ACHN (cell line): Measurements from ENCODE around the gene ABLIM3.
"Not testable (repeated sequence)": the region's sequence is repeated elsewhere in the genome, so short reads cannot be mapped to it uniquely, and the experiment has no call there.

ENCODE experiments used
- DNase-seq: peaks from one replicate; pipeline ENCODE4 v3.0.0-alpha.2; 2015
- in situ Hi-C: cut with HindIII; loops from 2 replicates; pipeline ENCODE4 v1.10.0; 2017; ENCODE audit warnings: low sequenced_read_pairs, low pct_ligation_motif_present, low pct_unique_long_range_greater_than_20kb

Gene ABLIM3

DNA sequence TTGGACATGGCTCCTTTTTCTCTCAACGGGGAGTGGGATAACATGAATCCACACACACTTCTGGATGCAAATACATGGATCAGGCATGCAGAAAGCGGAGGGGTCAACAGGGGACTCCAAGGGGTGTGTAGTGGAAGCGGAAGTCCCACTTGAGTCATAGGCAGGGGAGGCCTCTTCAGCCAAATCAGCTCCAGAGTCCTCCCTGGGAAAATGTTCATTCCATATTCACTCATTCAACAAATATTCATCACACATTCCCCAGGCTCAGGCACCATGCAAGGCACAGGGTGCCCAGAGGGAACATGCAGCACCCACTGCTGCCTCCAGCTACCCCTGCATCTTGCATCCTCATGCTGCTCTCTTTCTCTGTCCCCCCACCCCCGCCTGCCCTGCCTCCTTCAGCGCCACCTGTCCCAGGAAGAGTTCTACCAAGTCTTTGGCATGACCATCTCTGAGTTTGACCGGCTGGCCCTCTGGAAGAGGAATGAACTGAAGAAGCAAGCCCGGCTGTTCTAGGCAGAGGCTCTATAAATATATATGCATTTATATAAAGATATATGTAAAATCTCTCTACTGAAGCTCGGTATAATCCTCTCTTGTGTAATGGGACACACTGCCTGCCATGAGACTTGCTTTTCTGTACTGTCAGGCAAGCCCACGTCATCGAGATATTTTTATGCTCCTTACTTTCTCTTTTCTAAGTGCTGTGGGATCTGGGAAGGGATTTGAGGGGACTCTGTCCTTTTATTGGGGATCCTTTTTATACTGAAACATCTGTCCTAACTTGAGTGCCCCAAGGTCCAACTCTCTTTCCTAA, 116.8 kb downstream of the ABLIM3 start:
- in situ Hi-C loops, result loop anchor here (25.0 kb wide), 1 partner anchor 121 kb away; the partner anchor contains the start of gene ABLIM3
- peak; percentile 92 for DNase-seq

GRCh38 chr5:149260761-149261160, 119.5 kb downstream of the ABLIM3 start:
- in situ Hi-C loops, result loop anchor here (25.0 kb wide), 1 partner anchor 123 kb away; the partner anchor contains the start of gene ABLIM3
- DNase-seq, result no peak

DNA sequence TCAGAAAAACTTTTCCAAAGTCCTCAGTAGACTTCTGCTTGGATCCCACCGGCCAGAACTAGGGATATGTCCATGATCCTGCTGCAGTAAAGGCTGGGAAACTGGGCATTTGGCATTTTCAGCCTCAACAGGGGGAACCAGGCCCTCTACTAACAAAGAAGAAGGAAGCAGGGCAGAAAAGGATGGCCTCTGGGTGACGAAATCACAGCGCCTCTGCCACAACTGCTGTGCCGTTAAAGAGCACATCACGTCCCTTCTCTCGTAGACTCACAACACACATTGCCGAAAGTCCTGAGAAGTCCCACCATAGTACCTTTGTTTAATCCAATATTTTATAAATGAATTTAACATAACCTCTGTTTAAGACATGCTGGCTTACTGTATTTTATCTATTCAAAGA, 120.0 kb downstream of the ABLIM3 start:
- in situ Hi-C loops, result loop anchor here (25.0 kb wide), 1 partner anchor 124 kb away; the partner anchor contains the start of gene ABLIM3

DNA sequence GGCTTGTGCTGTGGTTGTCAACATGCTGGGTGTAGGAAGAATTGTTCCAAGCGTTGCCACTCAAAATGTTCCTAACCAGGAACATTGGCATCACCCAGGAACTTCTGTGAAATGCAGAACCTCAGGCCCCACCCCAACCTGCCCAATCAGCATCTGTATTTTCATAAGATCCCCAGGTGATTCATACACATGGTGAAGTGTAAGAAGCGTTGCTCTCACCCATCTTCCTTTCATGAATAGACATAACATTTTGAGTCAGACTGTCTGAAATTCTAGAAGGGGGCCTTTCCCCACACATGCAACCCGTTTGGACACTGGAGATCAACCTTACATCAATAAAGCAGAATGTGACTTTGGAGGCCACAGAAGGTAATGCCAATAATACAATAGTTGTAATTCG, 121.0 kb downstream of the ABLIM3 start:
- in situ Hi-C loops, result loop anchor here (25.0 kb wide), 1 partner anchor 125 kb away; the partner anchor contains the start of gene ABLIM3
- DNase-seq, result no peak

More for the DNA sequence above, 120.0 kb downstream of the ABLIM3 start:
- DNase-seq, result no peak

DNA sequence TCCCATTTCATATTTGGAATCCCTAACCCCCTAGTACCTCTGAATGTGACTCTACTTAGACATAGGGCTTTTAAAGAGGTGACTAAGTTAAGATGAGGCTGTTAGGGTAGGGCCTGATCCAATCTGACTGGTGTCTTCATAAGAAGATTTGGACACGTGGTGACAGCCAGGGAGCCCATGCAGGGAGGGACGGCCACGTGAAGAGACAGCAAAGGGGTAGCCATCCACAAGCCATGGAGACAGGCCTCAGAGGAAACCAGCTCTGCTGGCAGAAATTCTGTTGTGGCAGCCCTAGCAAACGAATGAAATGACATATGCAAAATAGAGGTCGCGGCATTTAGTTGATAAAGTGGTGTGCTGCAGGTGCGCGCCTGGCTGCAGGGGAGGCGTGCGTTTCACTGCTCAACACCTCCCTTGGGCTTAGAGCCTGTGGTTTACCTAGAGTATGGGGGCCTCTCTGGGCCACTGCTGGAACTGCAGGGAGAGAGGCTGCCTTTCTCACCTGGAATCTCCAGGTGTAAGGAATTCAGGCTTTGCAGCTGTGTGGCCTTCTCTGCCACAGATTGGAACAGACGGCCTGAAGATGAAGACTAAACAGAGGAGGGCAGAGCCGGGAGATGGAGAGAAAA, 123.3 kb downstream of the ABLIM3 start:
- DNase-seq, result peak; percentile 20
- in situ Hi-C loops, result loop anchor here (25.0 kb wide), 1 partner anchor 127 kb away; the partner anchor contains the start of gene ABLIM3

DNA sequence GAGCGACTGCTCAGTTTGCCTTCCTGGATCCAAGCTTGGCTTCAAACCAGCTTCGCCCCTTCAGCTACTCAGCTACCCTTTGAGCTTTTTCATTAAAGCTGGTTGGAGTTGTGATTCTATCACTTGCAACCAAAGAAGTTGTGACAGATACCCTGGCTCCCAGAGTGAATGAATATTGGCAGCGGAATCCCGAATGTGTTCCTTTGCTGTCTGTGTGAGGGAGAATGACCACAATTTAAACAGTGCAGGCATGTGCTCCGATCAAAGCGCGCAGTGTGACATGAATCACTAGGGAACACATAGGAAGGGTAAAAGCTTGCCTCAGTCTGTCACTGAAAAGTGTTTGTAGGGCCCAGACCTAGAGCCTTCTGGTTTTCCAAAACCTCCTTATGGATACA, 123.8 kb downstream of the ABLIM3 start:
- in situ Hi-C loops, result loop anchor here (25.0 kb wide), 1 partner anchor 128 kb away; the partner anchor contains the start of gene ABLIM3

DNA sequence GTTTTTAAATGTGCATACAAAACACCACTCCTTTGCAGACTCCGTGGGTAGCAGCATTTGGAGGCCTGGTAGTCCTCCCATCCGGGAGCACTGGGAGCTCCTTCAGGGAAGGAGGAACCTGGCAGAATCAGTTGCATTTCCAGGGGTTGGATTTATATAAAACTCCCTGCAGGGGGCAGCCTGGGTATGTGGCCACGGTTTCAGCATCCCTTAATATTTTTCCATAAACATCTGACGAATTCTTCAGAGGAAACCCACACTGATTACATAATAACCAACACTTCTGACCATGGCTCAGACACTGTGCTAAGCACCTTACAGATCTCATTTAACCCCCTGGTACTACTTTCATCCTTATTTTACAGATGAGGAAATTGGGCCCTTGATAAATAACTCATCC, 124.3 kb downstream of the ABLIM3 start:
- DNase-seq, result peak; percentile 37
- in situ Hi-C loops, result loop anchor here (25.0 kb wide), 1 partner anchor 128 kb away; the partner anchor contains the start of gene ABLIM3

More for the DNA sequence above, 123.8 kb downstream of the ABLIM3 start:
- no peak for DNase-seq

GRCh38 chr5:149267241-149267973, 126.1 kb downstream of the ABLIM3 start:
- in situ Hi-C loops, result loop anchor here (25.0 kb wide), 1 partner anchor 130 kb away; the partner anchor contains the start of gene ABLIM3
- DNase-seq, result no peak

GRCh38 chr5:149268928-149269557, 127.8 kb downstream of the ABLIM3 start:
- DNase-seq, result peak; percentile 68
- in situ Hi-C loops, result loop anchor here (25.0 kb wide), 1 partner anchor 132 kb away; the partner anchor contains the start of gene ABLIM3

GRCh38 chr5:149271195-149271715, 130.0 kb downstream of the ABLIM3 start:
- peak; percentile 51 for DNase-seq
- in situ Hi-C loops, result loop anchor here (25.0 kb wide), 1 partner anchor 134 kb away; the partner anchor contains the start of gene ABLIM3

DNA sequence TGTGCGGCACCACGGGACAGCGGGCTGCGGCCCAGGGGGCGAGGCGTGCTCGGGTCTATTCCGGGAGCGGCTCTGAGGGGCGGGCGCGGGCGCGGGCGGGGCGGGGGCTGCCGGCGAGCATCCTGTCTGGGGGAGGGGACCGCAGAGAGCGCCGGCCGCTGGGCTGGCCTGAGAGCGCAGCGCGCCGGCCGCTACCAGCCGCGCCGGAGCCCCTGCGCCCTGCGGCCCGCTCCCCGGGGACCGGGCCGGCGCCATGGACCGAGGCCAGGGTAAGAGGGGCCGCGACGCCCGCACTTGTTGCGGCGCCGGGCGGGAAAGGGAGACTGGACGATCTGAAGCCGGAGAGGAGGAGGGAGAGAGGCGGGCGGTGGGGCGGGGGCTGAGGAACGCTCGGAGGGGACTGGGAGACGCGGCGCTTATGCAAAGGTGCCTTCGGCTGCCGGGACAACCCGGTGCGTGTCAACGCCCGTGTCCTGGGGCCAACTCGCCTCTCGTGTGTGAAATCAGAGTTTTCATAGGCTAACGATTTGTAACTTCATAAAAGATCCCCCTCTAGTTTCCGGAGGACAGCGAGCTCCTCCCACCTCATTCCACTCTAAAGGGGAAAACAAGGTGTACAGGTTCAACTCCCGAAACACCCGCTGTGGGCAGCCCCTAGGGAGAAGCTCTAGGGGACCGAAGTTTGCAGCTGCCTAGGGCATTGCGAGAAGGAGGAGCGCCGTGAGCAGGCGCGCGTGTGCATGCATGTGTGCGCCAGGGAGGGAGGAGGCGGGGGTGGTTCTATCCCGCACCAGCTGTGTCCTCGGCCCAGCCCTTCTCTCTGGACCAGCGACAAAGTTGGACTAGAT, 130.6 kb downstream of the ABLIM3 start, which contains the start of gene AFAP1L1:
Gene AFAP1L1, plus strand, starts transcription at position 144 of the 848 bp plus-strand sequence. Its CDS starts 110 bp downstream, at position 254.
- DNase-seq, result peak; percentile 51
- in situ Hi-C loops, result loop anchor here (25.0 kb wide), 1 partner anchor 135 kb away; the partner anchor contains the start of gene ABLIM3

DNA sequence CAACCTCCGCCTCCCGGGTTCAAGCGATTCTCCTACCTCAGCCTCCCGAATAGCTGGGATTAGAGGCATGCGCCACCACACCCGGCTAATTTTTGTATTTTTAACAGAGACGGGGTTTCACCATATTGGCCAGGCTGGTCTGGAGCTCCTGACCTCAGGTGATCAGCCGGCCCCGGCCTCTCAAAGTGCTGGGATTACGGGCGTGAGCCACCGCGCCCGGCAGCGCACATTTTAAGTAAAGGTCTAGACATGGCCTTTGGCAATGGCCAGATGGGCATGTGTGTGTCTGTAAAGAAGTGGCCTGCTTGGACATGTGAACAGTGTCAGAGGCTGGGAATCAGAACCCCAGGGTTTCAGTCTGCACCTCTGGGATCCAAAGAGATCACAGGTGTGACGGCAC, 131.5 kb downstream of the ABLIM3 start:
- in situ Hi-C loops, result loop anchor here (25.0 kb wide), 1 partner anchor 135 kb away; the partner anchor contains the start of gene ABLIM3

DNA sequence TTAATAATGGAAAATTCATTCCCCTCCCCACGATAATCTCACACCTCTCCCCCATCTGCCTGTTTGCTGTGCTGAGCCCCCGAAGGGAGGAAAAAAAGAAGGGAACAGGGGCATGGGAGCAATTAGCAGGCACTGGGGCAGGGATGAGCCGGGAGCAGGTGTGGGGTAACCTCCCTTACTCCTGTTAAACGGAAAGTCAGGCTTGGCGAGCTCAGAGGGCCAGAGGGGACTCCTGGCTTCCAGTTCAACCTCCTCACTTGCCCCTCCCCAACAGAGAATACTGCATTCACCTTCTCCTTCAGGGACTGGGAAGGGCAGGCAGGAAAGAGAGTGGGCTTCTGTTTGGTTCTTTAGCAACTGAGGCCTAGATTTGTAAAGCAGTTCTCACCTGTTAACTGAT, 131.9 kb downstream of the ABLIM3 start:
- in situ Hi-C loops, result loop anchor here (25.0 kb wide), 1 partner anchor 136 kb away; the partner anchor contains the start of gene ABLIM3
- DNase-seq, result no peak

More for the DNA sequence above, 131.5 kb downstream of the ABLIM3 start:
- DNase-seq, result not testable (repeated sequence)

DNA sequence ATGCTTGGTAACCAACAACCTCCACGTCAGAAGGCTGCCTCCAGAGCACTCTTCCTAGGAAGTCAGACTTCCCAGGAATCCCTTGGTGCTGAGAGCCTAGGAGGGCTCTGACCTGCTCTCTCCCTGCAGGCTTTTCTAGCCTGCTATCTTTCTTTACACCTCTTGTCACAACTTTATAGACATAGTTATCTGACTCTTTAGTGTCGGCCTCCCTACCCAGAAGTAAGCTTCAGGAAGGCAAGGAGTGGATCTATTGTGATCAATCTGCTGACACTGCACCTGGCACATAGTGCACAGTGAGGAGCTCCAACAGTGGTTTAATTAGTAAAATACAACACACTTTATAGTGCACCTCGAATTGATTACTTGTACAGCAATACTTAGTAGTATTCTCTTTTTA, 132.7 kb downstream of the ABLIM3 start:
- in situ Hi-C loops, result loop anchor here (25.0 kb wide), 1 partner anchor 137 kb away; the partner anchor contains the start of gene ABLIM3
- no peak for DNase-seq

DNA sequence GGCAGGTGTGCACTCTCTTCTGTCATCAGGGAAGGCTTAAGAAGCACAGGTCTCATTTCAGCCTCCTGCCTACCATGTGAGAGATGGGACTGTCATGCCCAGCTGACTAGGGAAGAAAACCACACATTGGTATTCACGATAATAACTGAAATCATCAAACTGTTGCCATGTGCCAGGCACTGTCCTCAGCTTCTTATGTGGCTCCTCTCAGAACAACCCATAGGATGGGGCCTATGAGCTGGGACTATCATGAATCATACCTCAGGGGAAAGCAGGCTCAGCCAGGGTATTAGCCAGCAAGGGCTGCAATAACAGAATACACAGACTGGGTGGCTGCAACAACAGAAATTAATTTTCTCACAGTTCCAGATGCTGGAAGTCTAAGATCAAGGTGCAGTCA, 133.6 kb downstream of the ABLIM3 start:
- in situ Hi-C loops, result loop anchor here (25.0 kb wide), 1 partner anchor 138 kb away; the partner anchor contains the start of gene ABLIM3
- DNase-seq, result no peak

DNA sequence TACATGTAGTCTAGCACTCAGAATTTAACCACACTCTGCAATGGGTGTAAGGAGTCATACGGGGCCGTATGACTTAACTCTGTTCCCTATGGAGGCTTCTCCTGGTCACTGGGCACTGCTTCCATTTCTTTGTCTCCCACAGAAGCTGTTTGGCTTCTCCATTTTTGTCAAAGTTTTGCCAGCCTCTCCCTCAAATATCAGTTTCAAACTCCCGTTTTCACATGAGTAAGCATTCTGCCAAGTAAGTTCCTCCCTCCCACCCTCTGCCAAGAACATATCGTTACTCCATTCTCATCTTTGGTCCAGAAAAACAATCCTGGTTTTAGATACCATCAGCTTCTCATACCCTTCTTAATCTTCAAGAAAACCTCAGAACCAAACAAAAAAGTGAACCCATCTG, 136.5 kb downstream of the ABLIM3 start:
- DNase-seq, result no peak
- in situ Hi-C loops, result no loop called here
